Measurements from ENCODE around the gene BCAS3. TPM values are rescaled to one million over a fixed set of nuclear protein-coding genes. Genes with fewer than 3 reads are reported as not detected.

BCAS3 gene
- total RNA-seq, 4 donors from 2014 or later: 20.7 to 76.3 (median 39.8) TPM

- WGBS, 2 donors (ENCODE audit: low coverage in 1 of 2): 85 to 100% methylated on average over 1 to 6 of the region's 6 CpGs
- in situ Hi-C loops (cut with MboI; ENCODE audit: low pct_ligation_motif_present in 1 of 4, low pct_unique_long_range_greater_than_20kb in 1 of 4, low sequenced_read_pairs in 3 of 4) (no loop called here), intact Hi-C loops (cut with DNase I; ENCODE audit: low total_unique reads) (no loop called here)
- H3K4me1 ChIP-seq: no peaks in the 10 kb centered on the region
- no peaks in the 10 kb centered on the region for H3K36me3 ChIP-seq
- DNase-seq: no peak
- no peak overlapping the region for H3K4me3 ChIP-seq
- H3K9me3 ChIP-seq: no peaks in the 10 kb centered on the region
- H3K27me3 ChIP-seq: no peaks in the 10 kb centered on the region
- no peak overlapping the region for H3K27ac ChIP-seq
- no peak for TF ChIP-seq POLR2AphosphoS5 (IDR thresholded peaks at IDR 0.05)
- TF ChIP-seq EP300 (IDR thresholded peaks at IDR 0.05; ENCODE audit: low read depth): no peak
- TF ChIP-seq CTCF (IDR thresholded peaks at IDR 0.05): no peak
- TF ChIP-seq POLR2A (IDR thresholded peaks at IDR 0.05): no peak
These were observed 167.4 kb downstream of the BCAS3 start for GRCh38 chr17:60845012-60845411.

DNA sequence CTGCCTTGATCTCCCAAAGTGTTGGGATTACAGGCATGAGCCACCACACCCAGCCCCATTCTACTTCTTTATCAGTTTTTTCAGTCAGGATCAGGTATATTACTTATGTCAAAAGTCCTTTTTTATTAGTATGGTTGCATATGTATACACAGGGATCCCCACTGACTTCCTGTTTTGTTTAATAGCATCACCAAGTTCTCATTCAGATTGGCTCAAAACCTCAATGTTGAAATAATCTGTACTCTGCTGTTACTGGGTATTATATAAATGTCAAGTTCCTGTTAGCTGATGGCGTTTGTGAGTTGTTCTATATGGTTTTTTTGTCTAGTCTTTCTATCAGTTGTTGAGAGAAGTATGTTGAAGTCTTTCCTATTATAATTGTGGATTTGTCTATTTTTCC is 168.5 kb downstream of the BCAS3 start:
- no peak overlapping the region for H3K4me3 ChIP-seq
- DNase-seq: no peak
- no peak overlapping the region for H3K27ac ChIP-seq
- 72 to 90% methylated on average over 1 of the region's 1 CpG for WGBS, 2 donors (ENCODE audit: low coverage in 1 of 2)
- H3K36me3 ChIP-seq: no peaks in the 10 kb centered on the region
- H3K27me3 ChIP-seq: no peaks in the 10 kb centered on the region
- TF ChIP-seq CTCF (IDR thresholded peaks at IDR 0.05) (no peak), POLR2AphosphoS5 (IDR thresholded peaks at IDR 0.05) (no peak), EP300 (IDR thresholded peaks at IDR 0.05; ENCODE audit: low read depth) (no peak), POLR2A (IDR thresholded peaks at IDR 0.05) (no peak)
- in situ Hi-C loops (cut with MboI; ENCODE audit: low pct_ligation_motif_present in 1 of 4, low pct_unique_long_range_greater_than_20kb in 1 of 4, low sequenced_read_pairs in 3 of 4): no loop called here
- no peaks in the 10 kb centered on the region for H3K9me3 ChIP-seq
- intact Hi-C loops (cut with DNase I; ENCODE audit: low total_unique reads): no loop called here
- no peaks in the 10 kb centered on the region for H3K4me1 ChIP-seq

GRCh38 chr17:60851181-60851580 is 173.5 kb downstream of the BCAS3 start:
- TF ChIP-seq POLR2AphosphoS5 (IDR thresholded peaks at IDR 0.05) (no peak), CTCF (IDR thresholded peaks at IDR 0.05) (no peak), POLR2A (IDR thresholded peaks at IDR 0.05) (no peak), EP300 (IDR thresholded peaks at IDR 0.05; ENCODE audit: low read depth) (no peak)
- 85 to 86% methylated on average over 2 to 17 of the region's 17 CpGs for WGBS, 2 donors (ENCODE audit: low coverage in 1 of 2)
- H3K9me3 ChIP-seq: no peaks in the 10 kb centered on the region
- DNase-seq: no peak
- no peak overlapping the region for H3K4me3 ChIP-seq
- intact Hi-C loops (cut with DNase I; ENCODE audit: low total_unique reads) (no loop called here), in situ Hi-C loops (cut with MboI; ENCODE audit: low pct_ligation_motif_present in 1 of 4, low pct_unique_long_range_greater_than_20kb in 1 of 4, low sequenced_read_pairs in 3 of 4) (no loop called here)
- no peaks in the 10 kb centered on the region for H3K36me3 ChIP-seq
- no peaks in the 10 kb centered on the region for H3K4me1 ChIP-seq
- H3K27ac ChIP-seq: no peak overlapping the region
- no peaks in the 10 kb centered on the region for H3K27me3 ChIP-seq

DNA sequence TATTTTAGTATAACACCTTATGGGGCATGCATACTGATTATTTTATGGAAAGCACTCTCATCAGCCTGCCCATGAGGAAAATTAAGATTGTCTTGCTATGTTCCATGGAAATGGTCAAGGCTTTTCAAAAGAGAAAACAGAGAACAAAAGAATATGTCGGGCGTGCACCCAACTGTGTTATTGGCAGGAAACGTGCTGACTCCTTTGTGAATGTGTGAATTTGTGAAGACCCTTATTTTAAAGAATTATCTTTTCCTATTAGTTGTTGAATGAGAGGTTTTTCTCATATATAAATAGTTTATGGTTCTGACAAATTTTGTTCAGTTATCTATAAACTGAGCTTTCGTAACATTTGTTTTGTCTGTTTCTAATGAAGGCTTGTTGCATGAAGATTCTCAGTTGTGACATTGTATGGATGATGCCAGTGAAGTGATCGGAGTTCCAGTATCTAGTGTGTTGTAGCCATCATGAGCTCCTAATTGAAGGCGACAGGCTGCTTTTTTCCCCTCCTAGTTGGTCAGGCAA is 180.0 kb downstream of the BCAS3 start:
- no peaks in the 10 kb centered on the region for H3K36me3 ChIP-seq
- H3K9me3 ChIP-seq: no peaks in the 10 kb centered on the region
- no peaks in the 10 kb centered on the region for H3K4me1 ChIP-seq
- DNase-seq: no peak
- no peak overlapping the region for H3K4me3 ChIP-seq
- in situ Hi-C loops (cut with MboI; ENCODE audit: low pct_ligation_motif_present in 1 of 4, low pct_unique_long_range_greater_than_20kb in 1 of 4, low sequenced_read_pairs in 3 of 4): no loop called here
- H3K27me3 ChIP-seq: no peaks in the 10 kb centered on the region
- intact Hi-C loops (cut with DNase I; ENCODE audit: low total_unique reads): no loop called here
- 85 to 93% methylated on average over 6 of the region's 6 CpGs for WGBS, 2 donors (ENCODE audit: low coverage in 1 of 2)
- no peak overlapping the region for H3K27ac ChIP-seq
- no peak for TF ChIP-seq EP300 (IDR thresholded peaks at IDR 0.05; ENCODE audit: low read depth)
- no peak for TF ChIP-seq POLR2AphosphoS5 (IDR thresholded peaks at IDR 0.05)
- no peak for TF ChIP-seq CTCF (IDR thresholded peaks at IDR 0.05)
- no peak for TF ChIP-seq POLR2A (IDR thresholded peaks at IDR 0.05)

All from transverse colon (tissue), 4 donors.